K562 (cell line): ENCODE results near the gene CUX1. TPM values are rescaled to one million over a fixed set of nuclear protein-coding genes. Genes with fewer than 3 reads are reported as not detected.
A peak's percentile ranks its signal among the peaks of the same experiment; 100 is the strongest.

ENCODE experiments used
- ATF7 ChIP-seq: fragments of 450-650 bp; IDR thresholded peaks from 2 replicates; pipeline ENCODE4 v1.7.1; 2014; ENCODE audit warnings: mild to moderate bottlenecking, moderate library complexity
- CCNT2 ChIP-seq: IDR thresholded peaks from 2 replicates; pipeline ENCODE4 v1.6.1; 2011; ENCODE audit warnings: borderline replicate concordance, low read depth, mild to moderate bottlenecking, moderate library complexity, mixed read lengths, low read length; ENCODE audit not compliant: insufficient read length; ENCODE audit errors: extremely low read depth
- CEBPB ChIP-seq: fragments of 450-650 bp; IDR thresholded peaks from 2 replicates; pipeline ENCODE4 v1.6.1; 2016; ENCODE audit warnings: missing genetic modification characterization, missing compliant biosample characterization
- EP300 ChIP-seq: IDR thresholded peaks from 2 replicates; pipeline ENCODE4 v1.6.1; 2012; ENCODE audit warnings: low read length, improper control_type of control experiment
- GABPA ChIP-seq: fragments of 200-800 bp; sonication (Bioruptor generic); conservative IDR thresholded peaks from 2 replicates; pipeline ENCODE4 v1.6.1; 2016; ENCODE audit warnings: low read depth, missing genetic modification characterization, missing compliant biosample characterization
- LEF1 ChIP-seq: fragments of 450-650 bp; IDR thresholded peaks from 2 replicates; pipeline ENCODE4 v1.6.1; 2016; ENCODE audit warnings: mild to moderate bottlenecking
- MAFK ChIP-seq: IDR thresholded peaks from 2 replicates; pipeline ENCODE4 v1.6.1; 2011; ENCODE audit warnings: low read length, improper control_type of control experiment
- MCM5 ChIP-seq: fragments of 450-650 bp; IDR thresholded peaks from 2 replicates; pipeline ENCODE4 v1.6.1; 2016; ENCODE audit warnings: low read depth
- MEIS2 ChIP-seq: fragments of 450-650 bp; IDR thresholded peaks from 2 replicates; pipeline ENCODE4 v1.6.1; 2014; ENCODE audit warnings: mild to moderate bottlenecking; ENCODE audit not compliant: partially characterized antibody
- NCOA2 ChIP-seq, 2 experiments: fragments of 450-650 bp; IDR thresholded peaks; 2 replicates each; pipeline ENCODE4 v1.6.1; 2018; ENCODE audit warnings: mild to moderate bottlenecking in 2 of 2, moderate library complexity in 1 of 2; ENCODE audit not compliant: partially characterized antibody in 2 of 2
- NFIC ChIP-seq: fragments of 450-650 bp; IDR thresholded peaks from 2 replicates; pipeline ENCODE4 v1.6.1; 2017; ENCODE audit warnings: mild to moderate bottlenecking, inconsistent platforms
- NFYB ChIP-seq: IDR thresholded peaks from 2 replicates; pipeline ENCODE4 v1.6.1; 2011; ENCODE audit warnings: mild to moderate bottlenecking, moderate library complexity; ENCODE audit not compliant: insufficient read length; ENCODE audit errors: extremely low read depth
- NR4A1 ChIP-seq, 2 experiments: fragments of 250-450 bp in 1 of 2; fragments of 450-650 bp in 1 of 2; sonication (Bioruptor Pico) in 1 of 2; IDR thresholded peaks; 2 replicates each; pipeline versions ENCODE4 v1.4.0 to v1.6.1; 2016 to 2020; ENCODE audit warnings: mild to moderate bottlenecking in 2 of 2, missing compliant biosample characterization in 1 of 2, missing genetic modification characterization in 1 of 2, moderate library complexity in 1 of 2
- RBM34 ChIP-seq: fragments of 200-400 bp; formaldehyde crosslinking; IDR thresholded peaks from 2 replicates; pipeline ENCODE4 v1.6.1; 2018; ENCODE audit warnings: low read length, borderline replicate concordance; ENCODE audit not compliant: insufficient read depth
- SP1 ChIP-seq: sonication (generic); formaldehyde crosslinking; IDR thresholded peaks from 2 replicates; pipeline ENCODE4 v1.8.1; 2022; ENCODE audit warnings: mild to moderate bottlenecking, missing genetic modification reagents
- SRSF1 ChIP-seq: fragments of 200-400 bp; formaldehyde crosslinking; IDR thresholded peaks from 2 replicates; pipeline ENCODE4 v1.6.1; 2017; ENCODE audit warnings: mild to moderate bottlenecking, low read depth, low read length, moderate library complexity
- SRSF7 ChIP-seq: fragments of 200-400 bp; formaldehyde crosslinking; optimal IDR thresholded peaks from 2 replicates; pipeline ENCODE3; 2017; ENCODE audit warnings: mild to moderate bottlenecking, low read depth, low read length
- YY1 ChIP-seq, 3 experiments: IDR thresholded peaks; 2 replicates each; pipeline ENCODE4 v1.6.1; 2011; ENCODE audit warnings: low read length in 2 of 3, mild to moderate bottlenecking in 2 of 3, moderate library complexity in 2 of 3, borderline replicate concordance in 1 of 3, control low read depth in 1 of 3, low read depth in 1 of 3; ENCODE audit not compliant: insufficient read depth in 3 of 3, insufficient replicate concordance in 2 of 3, control insufficient read depth in 1 of 3, insufficient read length in 1 of 3; ENCODE audit errors: extremely low read depth in 1 of 3
- ZNF124 ChIP-seq: sonication (generic); formaldehyde crosslinking; IDR thresholded peaks from 2 replicates; pipeline ENCODE4 v1.8.1; 2022; ENCODE audit warnings: missing genetic modification reagents
- ZNF583 ChIP-seq: fragments of 250-450 bp; sonication (Bioruptor Pico); IDR thresholded peaks from 2 replicates; pipeline ENCODE4 v1.4.0; 2020
- polyA plus RNA-seq, 8 experiments: library from polyadenylated mRNA; depleted of rRNA in 4 of 8; stranded (reverse) in 5 of 8; unstranded in 3 of 8; fragments of >200 nt; fragmentation: Nextera tagmentation in 2 of 8; fragmentation: Illumina TruSeq in 1 of 8; extraction: Ambion mirVana in 2 of 8; extraction: Trizol in 1 of 8; gene quantifications; 2 replicates each; pipeline versions ENCODE4 v1.2.1 to v1.2.3, GENCODE V29; 2011 to 2014; ENCODE audit warnings: inconsistent platforms in 1 of 8, missing spikeins in 1 of 8
- total RNA-seq, 7 experiments: library from RNA; depleted of rRNA in 6 of 7; stranded (reverse); fragments of >200 nt in 6 of 7; fragmentation: Illumina TruSeq in 2 of 7; extraction: Trizol in 2 of 7; gene quantifications; 2 replicates each; pipeline versions ENCODE4 v1.2.1 to v1.2.3, GENCODE V29; 2011 to 2021; ENCODE audit warnings: low replicate concordance in 1 of 7
- TF ChIP-seq, protein P1 (sequence below), 2 experiments: fragments of 150-350 bp in 1 of 2; IDR thresholded peaks; 2 replicates each; pipeline ENCODE4 v1.6.1; 2012 to 2016; ENCODE audit warnings: low read depth in 2 of 2, low read length in 2 of 2, mild to moderate bottlenecking in 1 of 2, moderate library complexity in 1 of 2
- TF ChIP-seq, protein P2 (sequence below): fragments of 250-450 bp; sonication (Bioruptor Pico); IDR thresholded peaks from 2 replicates; pipeline ENCODE4 v1.5.0; 2020; ENCODE audit warnings: mild to moderate bottlenecking, borderline replicate concordance

Gene CUX1
- total and polyA plus RNA-seq, 9 of the 15 experiments (the other 6 are each of a cell fraction or from before 2014, with no cell fraction given): 3.6 to 55.3 (median 25.2) TPM

DNA sequence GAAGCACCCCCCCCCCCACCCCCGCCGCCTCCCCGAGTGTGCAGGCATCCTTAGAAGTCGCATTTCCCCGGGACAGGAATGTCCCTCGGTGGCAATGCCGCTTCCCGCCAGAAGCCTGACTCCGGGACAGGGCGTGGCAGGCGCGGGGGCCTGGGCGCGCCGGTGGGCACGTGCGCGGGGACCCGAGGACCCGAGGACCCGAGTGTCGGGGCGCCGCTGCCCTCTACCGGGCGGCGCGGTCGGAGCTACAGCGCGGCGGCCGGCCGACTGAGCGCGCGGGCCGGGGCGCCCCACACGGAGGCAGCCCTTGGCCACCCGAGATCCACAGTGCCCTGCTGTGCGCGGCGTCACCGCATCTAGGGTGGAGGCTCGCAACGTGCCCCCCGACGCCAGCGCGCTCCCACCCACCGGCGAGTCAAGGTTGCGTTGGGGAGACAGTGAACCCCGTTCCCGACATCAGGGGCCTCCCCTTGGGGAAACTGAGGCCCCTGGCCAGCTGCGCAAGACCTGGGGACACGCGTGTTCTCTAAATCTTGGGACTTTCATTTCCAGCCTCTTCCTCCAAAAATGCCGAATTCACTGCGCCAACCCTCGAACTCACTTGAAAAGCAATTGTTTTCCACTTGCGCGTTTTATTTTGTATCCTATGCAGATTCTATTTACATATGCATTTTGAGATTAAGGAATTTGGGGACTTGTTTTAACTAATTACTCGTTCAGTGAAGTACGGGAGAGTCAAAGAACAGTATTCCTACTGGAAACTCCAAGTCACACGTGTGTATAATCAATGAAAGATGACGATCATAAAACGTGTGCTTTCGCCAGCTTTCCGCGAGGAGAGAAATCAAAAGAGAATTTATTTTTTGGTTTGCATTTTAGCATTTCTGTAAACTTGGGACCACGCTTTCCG is 3.1 kb upstream of the CUX1 start (continued):
- TF ChIP-seq, protein P1, sequence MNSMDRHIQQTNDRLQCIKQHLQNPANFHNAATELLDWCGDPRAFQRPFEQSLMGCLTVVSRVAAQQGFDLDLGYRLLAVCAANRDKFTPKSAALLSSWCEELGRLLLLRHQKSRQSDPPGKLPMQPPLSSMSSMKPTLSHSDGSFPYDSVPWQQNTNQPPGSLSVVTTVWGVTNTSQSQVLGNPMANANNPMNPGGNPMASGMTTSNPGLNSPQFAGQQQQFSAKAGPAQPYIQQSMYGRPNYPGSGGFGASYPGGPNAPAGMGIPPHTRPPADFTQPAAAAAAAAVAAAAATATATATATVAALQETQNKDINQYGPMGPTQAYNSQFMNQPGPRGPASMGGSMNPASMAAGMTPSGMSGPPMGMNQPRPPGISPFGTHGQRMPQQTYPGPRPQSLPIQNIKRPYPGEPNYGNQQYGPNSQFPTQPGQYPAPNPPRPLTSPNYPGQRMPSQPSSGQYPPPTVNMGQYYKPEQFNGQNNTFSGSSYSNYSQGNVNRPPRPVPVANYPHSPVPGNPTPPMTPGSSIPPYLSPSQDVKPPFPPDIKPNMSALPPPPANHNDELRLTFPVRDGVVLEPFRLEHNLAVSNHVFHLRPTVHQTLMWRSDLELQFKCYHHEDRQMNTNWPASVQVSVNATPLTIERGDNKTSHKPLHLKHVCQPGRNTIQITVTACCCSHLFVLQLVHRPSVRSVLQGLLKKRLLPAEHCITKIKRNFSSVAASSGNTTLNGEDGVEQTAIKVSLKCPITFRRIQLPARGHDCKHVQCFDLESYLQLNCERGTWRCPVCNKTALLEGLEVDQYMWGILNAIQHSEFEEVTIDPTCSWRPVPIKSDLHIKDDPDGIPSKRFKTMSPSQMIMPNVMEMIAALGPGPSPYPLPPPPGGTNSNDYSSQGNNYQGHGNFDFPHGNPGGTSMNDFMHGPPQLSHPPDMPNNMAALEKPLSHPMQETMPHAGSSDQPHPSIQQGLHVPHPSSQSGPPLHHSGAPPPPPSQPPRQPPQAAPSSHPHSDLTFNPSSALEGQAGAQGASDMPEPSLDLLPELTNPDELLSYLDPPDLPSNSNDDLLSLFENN (IDR thresholded peaks at IDR 0.05; ENCODE audit: low read depth in 2 of 2, low read length in 2 of 2): no peak
- TF ChIP-seq NFIC: peak; percentile 22
- TF ChIP-seq GABPA: peak; percentile 23; the same call in 1 of the 2 replicates
- TF ChIP-seq MCM5: no peak
- TF ChIP-seq ZNF124 (CRISPR knock-in tag): no peak
- TF ChIP-seq MAFK: no peak
- TF ChIP-seq SP1: no peak
- peak; percentile 82 for TF ChIP-seq CCNT2
- no peak for TF ChIP-seq NFYB
- peak in 2 of 3 experiments; percentile 75 to 76 for TF ChIP-seq YY1 (IDR thresholded peaks at IDR 0.05; ENCODE audit: borderline replicate concordance in 1 of 3, control insufficient read depth in 1 of 3, extremely low read depth in 1 of 3, insufficient read depth in 3 of 3, insufficient read length in 1 of 3, insufficient replicate concordance in 2 of 3, low read depth in 1 of 3, low read length in 2 of 3)
- TF ChIP-seq SRSF1: no peak
- TF ChIP-seq CEBPB: no peak
- TF ChIP-seq RBM34: no peak
- TF ChIP-seq NR4A1 (CRISPR knock-in tag; IDR thresholded peaks at IDR 0.05): no peak
- peak; percentile 72; the same call in 1 of the 2 replicates for TF ChIP-seq NR4A1 (tag; IDR thresholded peaks at IDR 0.05)
- TF ChIP-seq ZNF583 (CRISPR knock-in tag): no peak
- TF ChIP-seq ATF7: peak; percentile 38; the same call in 1 of the 2 replicates
- peak; percentile 30; the same call in 1 of the 2 replicates for TF ChIP-seq LEF1
- no peak for TF ChIP-seq SRSF7
- no peak for TF ChIP-seq NCOA2 (IDR thresholded peaks at IDR 0.05; ENCODE audit: partially characterized antibody in 2 of 2)
- TF ChIP-seq, protein P2, sequence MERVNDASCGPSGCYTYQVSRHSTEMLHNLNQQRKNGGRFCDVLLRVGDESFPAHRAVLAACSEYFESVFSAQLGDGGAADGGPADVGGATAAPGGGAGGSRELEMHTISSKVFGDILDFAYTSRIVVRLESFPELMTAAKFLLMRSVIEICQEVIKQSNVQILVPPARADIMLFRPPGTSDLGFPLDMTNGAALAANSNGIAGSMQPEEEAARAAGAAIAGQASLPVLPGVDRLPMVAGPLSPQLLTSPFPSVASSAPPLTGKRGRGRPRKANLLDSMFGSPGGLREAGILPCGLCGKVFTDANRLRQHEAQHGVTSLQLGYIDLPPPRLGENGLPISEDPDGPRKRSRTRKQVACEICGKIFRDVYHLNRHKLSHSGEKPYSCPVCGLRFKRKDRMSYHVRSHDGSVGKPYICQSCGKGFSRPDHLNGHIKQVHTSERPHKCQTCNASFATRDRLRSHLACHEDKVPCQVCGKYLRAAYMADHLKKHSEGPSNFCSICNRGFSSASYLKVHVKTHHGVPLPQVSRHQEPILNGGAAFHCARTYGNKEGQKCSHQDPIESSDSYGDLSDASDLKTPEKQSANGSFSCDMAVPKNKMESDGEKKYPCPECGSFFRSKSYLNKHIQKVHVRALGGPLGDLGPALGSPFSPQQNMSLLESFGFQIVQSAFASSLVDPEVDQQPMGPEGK (CRISPR knock-in tag): no peak
- no peak for TF ChIP-seq EP300
- TF ChIP-seq MEIS2: no peak
